GM15510 (cell line): ENCODE data around the gene CNNM2.

Experiments
- POLR2A ChIP-seq: IDR thresholded peaks from 3 replicates; pipeline ENCODE4 v1.6.1; 2011; ENCODE audit warnings: borderline replicate concordance; ENCODE audit not compliant: insufficient read length; ENCODE audit errors: extremely low read depth

The CNNM2 gene

GRCh38 chr10:102917962-102918816, at the start of gene CNNM2:
Gene CNNM2, plus strand, starts transcription at chr10:102918294. Its CDS starts 187 bp downstream, at chr10:102918481.
- TF ChIP-seq POLR2A: peak; percentile 75

- TF ChIP-seq POLR2A: no peak
These were observed 49.2 kb upstream of the CNNM2 start for GRCh38 chr10:102868911-102869257.

GRCh38 chr10:102869258-102870198, 48.6 kb upstream of the CNNM2 start, which contains the start of gene AS3MT:
Gene AS3MT, plus strand, starts transcription at chr10:102869470. Its CDS starts 123 bp downstream, at chr10:102869593.
- TF ChIP-seq POLR2A: no peak

DNA sequence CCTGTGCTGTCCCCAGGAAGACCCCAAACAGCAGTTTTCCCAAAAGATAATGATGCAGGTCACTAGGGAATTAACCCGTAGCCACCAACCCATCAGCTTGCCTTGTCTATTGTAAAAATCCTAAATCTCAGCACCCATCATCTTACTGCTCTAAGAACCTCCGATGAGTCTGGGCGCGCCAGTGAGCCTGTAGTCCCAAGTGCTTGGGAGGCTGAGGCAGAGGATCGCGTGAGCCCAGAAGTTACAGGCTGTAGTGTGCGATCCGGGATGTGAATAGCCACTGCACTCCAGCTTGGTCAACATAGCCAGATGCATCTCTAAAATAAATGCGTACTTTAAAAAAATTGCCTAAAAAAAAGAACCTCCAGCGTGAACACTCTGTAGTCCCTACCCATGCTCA, 47.9 kb upstream of the CNNM2 start:
- no peak for TF ChIP-seq POLR2A

- no peak for TF ChIP-seq POLR2A
These were observed 45.9 kb upstream of the CNNM2 start for GRCh38 chr10:102872163-102872562.

DNA sequence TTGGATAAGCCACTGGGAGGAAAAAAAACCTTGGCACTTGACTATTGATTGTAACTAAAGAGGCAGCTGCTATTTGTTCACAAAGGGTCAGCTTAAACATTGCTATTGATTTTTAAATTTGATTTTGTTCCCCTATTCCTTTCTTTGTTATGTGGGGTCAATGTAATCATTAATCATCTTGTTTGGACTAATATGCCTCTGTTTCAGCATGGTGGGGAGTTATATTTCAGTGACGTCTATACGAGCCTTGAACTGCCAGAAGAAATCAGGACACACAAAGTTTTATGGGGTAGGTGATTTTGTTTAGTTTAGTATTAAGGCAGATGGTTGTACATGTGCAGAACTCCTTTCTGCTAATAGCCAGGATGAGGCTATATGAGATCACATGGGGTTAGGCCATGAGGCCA, 41.3 kb upstream of the CNNM2 start:
- TF ChIP-seq POLR2A: no peak

DNA sequence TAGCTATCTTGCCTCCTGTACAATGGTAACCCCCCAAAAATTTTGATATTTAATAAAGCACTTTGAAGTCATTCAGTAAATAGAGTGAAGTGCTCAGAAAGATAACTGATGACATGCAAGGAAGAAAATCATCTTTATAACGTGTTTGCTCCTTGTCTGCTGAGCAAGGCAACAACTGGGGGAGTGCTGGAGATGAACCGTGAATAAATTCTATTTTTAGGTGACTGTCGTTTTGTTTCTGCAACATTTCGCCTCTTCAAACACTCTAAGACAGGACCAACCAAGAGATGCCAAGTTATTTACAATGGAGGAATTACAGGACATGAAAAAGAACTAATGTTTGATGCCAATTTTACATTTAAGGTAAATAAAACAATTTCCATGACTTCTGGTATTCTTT, 39.5 kb upstream of the CNNM2 start:
- no peak for TF ChIP-seq POLR2A

GRCh38 chr10:102880256-102880655, 37.8 kb upstream of the CNNM2 start:
- no peak for TF ChIP-seq POLR2A

- TF ChIP-seq POLR2A: no peak
These were observed 30.0 kb upstream of the CNNM2 start for GRCh38 chr10:102888048-102888447.

DNA sequence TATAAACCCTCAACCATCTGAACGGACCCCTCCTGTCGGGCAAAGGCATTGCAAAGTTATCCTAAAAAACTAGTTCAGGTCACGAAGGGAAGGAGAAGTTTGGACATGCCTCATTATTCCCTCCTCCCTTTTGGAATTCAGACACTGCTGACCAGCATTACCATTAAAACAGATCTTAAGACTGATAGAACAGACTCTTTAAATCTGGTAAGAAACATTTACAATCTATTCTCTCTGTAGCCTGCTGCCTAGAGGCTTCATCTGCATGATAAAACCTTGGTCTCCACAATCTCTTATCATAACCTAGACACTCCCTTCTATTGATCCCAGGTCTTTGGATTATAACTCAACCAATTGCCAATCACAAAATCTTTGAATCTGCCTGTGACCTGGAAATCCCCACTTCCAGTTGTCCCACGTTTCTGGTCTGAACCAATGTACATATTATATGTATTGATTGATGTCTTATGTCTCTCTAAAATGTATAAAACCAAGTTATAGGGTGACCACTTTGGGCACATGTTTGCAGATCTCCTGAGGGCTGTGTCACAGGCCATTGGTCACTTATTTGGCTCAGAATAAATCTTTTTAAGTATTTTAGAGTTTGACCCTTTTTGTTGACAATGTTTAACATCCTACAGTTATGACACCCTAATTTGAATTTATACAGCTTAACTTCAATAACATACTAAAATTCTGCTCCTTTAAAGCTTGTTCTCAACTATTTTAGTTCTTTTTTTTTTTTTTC, 23.5 kb upstream of the CNNM2 start:
- no peak for TF ChIP-seq POLR2A

DNA sequence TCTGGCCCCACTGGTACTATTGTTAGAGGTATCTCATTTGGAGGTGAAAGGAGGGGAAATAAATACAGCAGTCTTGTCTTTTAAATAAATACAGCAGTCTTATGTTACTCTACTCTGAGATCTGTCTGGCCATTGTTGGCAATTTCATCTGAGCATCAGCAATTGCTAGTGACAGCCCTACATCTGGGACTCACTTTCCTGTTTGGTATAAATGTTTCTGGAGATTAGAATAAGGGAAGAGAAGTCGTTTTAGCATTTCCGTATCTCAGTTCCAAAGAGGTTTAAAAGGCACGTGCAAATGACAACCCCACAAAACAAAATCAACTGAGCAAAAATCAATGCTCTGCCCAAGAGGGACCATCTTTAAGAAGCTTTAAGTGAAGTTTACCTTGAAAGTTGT, 18.1 kb upstream of the CNNM2 start:
- no peak for TF ChIP-seq POLR2A

DNA sequence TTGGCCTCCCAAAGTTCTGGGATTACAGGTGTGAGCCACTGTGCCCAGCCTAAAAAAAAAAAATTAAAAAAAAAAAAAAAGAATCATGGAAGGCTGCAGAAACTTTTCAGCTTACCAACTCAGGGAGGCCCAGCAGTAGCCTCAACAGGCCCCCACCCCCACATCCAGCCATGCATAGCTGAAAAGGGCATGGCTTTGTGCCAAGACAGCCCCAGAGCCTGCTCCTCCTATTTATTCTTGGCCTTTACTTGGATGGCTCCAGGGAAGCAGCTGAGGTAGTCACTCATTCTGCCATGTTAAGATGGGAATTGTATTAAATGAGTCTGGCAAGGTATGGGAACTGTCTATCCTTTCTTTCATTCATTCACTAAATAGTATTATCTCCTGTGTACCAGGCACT, 13.7 kb upstream of the CNNM2 start:
- no peak for TF ChIP-seq POLR2A

DNA sequence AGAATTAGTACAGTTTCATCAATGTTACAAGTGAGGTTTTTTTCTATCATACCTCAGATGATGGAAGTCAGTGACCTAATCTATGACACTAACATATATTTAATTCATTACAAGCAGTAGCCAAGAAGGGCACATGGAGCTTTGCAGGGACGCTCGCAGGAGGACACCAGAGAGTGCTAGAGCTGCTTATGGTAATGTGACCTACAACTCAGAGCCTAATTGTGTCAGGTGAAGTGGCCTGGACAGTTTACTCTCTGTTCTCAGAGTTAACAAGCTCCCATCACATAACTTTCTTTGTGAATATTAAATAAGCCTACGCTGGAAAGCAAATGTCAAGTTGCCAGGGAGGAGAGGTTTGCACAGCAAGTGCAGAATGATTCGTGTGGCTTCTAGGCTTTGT, 11.6 kb upstream of the CNNM2 start:
- no peak for TF ChIP-seq POLR2A

- no peak for TF ChIP-seq POLR2A
These were observed 3.3 kb upstream of the CNNM2 start for GRCh38 chr10:102914781-102915180.

DNA sequence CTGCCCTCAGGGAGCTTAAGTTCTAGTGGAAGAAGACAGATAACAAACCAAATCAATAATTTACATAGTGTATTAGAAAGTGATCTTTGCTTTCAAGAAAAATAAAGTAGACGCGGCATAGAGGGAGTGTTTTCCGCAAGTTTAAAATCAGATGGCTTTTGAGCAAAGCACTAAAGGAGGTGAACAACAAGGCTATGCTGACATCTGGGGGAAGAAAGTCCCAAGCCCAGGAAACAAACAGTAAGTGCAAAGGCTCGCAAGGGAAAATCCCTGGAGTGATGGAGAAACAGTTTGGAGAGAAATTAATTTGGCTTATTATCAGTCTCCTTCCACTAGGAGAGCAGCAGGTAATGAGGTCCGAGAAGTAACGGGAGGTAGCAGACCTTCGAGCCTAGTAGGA, 1.9 kb upstream of the CNNM2 start:
- TF ChIP-seq POLR2A: no peak
